SK-N-SH (cell line): ENCODE data around the gene EPHA5. TPM values are rescaled to one million over a fixed set of nuclear protein-coding genes. Genes with fewer than 3 reads are reported as not detected.

Experiments
- CTCF ChIA-PET: fragments of 300-600, 350-600 bp; formaldehyde crosslinking; extraction: SDS; loops from one replicate; lab custom pipeline; 2021; lab: Yijun Ruan, JAX
- POLR2A ChIA-PET: fragments of 350-600 bp; sonication (Branson Sonifier 250); formaldehyde crosslinking; extraction: SDS; loops from one replicate; lab custom pipeline; 2020; ENCODE audit warnings: antibody characterized with exemption, inconsistent platforms; lab: Yijun Ruan, JAX
- DNase-seq: peaks from one replicate; pipeline ENCODE4 v3.0.0; 2012
- H2AFZ ChIP-seq: fragments of 200-600 bp; sonication (generic); 2 replicates; pipeline ENCODE4 v1.8.1; 2016; ENCODE audit warnings: antibody characterized with exemption, mild to moderate bottlenecking, low read depth
- H3F3A ChIP-seq: fragments of 200-600 bp; sonication (generic); replicated peaks from 2 replicates; pipeline ENCODE3; 2016; ENCODE audit warnings: antibody characterized with exemption, mild to moderate bottlenecking; ENCODE audit not compliant: insufficient read depth
- H3K27ac ChIP-seq, 2 experiments: fragments of 200-500 bp in 1 of 2; fragments of 200-600 bp in 1 of 2; sonication (Bioruptor generic) in 1 of 2; sonication (generic), shearing (Covaris generic) in 1 of 2; 2 replicates each; pipeline versions ENCODE4 v1.5.1 to v1.6.1; 2014 to 2016; ENCODE audit warnings: low read depth in 2 of 2, inconsistent platforms in 1 of 2, low read length in 1 of 2, mild to moderate bottlenecking in 1 of 2, mixed read lengths in 1 of 2
- H3K27me3 ChIP-seq: fragments of 200-600 bp; sonication (generic), shearing (Covaris generic); 2 replicates; pipeline ENCODE4 v1.6.1; 2016; ENCODE audit warnings: mixed run types; ENCODE audit not compliant: insufficient read depth
- H3K36me3 ChIP-seq, 2 experiments: fragments of 200-500 bp in 1 of 2; fragments of 200-600 bp in 1 of 2; sonication (Bioruptor generic) in 1 of 2; sonication (generic) in 1 of 2; replicated peaks in 1 of 2; 2 replicates each; pipeline versions ENCODE3 to v1.5.1; 2014 to 2016; ENCODE audit warnings: low read length in 1 of 2, mild to moderate bottlenecking in 1 of 2; ENCODE audit not compliant: insufficient read depth in 2 of 2, control insufficient read depth in 1 of 2
- H3K4me1 ChIP-seq, 2 experiments: fragments of 200-500 bp in 1 of 2; fragments of 200-600 bp in 1 of 2; sonication (Bioruptor generic) in 1 of 2; sonication (generic), shearing (Covaris generic) in 1 of 2; 2 replicates each; pipeline versions ENCODE4 v1.5.1 to v1.6.1; 2014 to 2016; ENCODE audit warnings: low read depth in 1 of 2, low read length in 1 of 2, mixed run types in 1 of 2; ENCODE audit not compliant: insufficient read depth in 2 of 2, control insufficient read depth in 1 of 2
- H3K4me2 ChIP-seq: fragments of 200-600 bp; sonication (generic), shearing (Covaris generic); 2 replicates; pipeline ENCODE4 v1.6.1; 2017; ENCODE audit warnings: mixed run types
- H3K4me3 ChIP-seq, 2 experiments: fragments of 200-500 bp in 1 of 2; fragments of 200-600 bp in 1 of 2; sonication (Bioruptor generic) in 1 of 2; sonication (generic), shearing (Covaris generic) in 1 of 2; 2 replicates each; pipeline versions ENCODE4 v1.5.1 to v1.8.1; 2014 to 2016; ENCODE audit warnings: low read depth in 2 of 2, inconsistent platforms in 1 of 2, low read length in 1 of 2, mild to moderate bottlenecking in 1 of 2, mixed read lengths in 1 of 2, moderate library complexity in 1 of 2
- H3K79me2 ChIP-seq: fragments of 200-600 bp; sonication (generic); 2 replicates; pipeline ENCODE4 v1.8.1; 2017; ENCODE audit warnings: mild to moderate bottlenecking; ENCODE audit not compliant: insufficient read depth
- H3K9ac ChIP-seq: fragments of 200-600 bp; sonication (generic); 2 replicates; pipeline ENCODE4 v1.6.1; 2017; ENCODE audit warnings: mixed run types
- H3K9me2 ChIP-seq: fragments of 200-600 bp; sonication (generic); 2 replicates; pipeline ENCODE4 v1.6.1; 2017; ENCODE audit warnings: mixed run types
- H3K9me3 ChIP-seq: fragments of 200-600 bp; sonication (generic); 2 replicates; pipeline ENCODE4 v1.6.1; 2017; ENCODE audit warnings: mixed run types, mild to moderate bottlenecking, moderate library complexity
- H4K20me1 ChIP-seq: fragments of 200-600 bp; sonication (generic); 2 replicates; pipeline ENCODE4 v1.6.1; 2017; ENCODE audit warnings: mild to moderate bottlenecking, mixed run types; ENCODE audit not compliant: insufficient read depth
- CHD2 ChIP-seq: fragments of 150-350 bp; IDR thresholded peaks from 2 replicates; pipeline ENCODE4 v1.6.1; 2018; ENCODE audit warnings: low read length; ENCODE audit not compliant: partially characterized antibody
- CTCF ChIP-seq: fragments of 200-600 bp; sonication (generic); IDR thresholded peaks from 2 replicates; pipeline ENCODE4 v1.6.1; 2017; ENCODE audit warnings: antibody characterized with exemption, mild to moderate bottlenecking, moderate library complexity
- EP300 ChIP-seq, 2 experiments: IDR thresholded peaks; 2 replicates each; pipeline versions ENCODE4 v1.4.0 to v1.6.1; 2012; ENCODE audit warnings: borderline replicate concordance in 1 of 2, low read depth in 1 of 2, low read length in 1 of 2
- FOSL2 ChIP-seq: IDR thresholded peaks from 2 replicates; pipeline ENCODE4 v1.4.0; 2012; ENCODE audit warnings: low read depth, mild to moderate bottlenecking, moderate library complexity, borderline replicate concordance
- FOXM1 ChIP-seq: IDR thresholded peaks from 2 replicates; pipeline ENCODE4 v1.4.0; 2012; ENCODE audit warnings: low read depth, mild to moderate bottlenecking
- IRF3 ChIP-seq: fragments of 150-350 bp; IDR thresholded peaks from 2 replicates; pipeline ENCODE4 v1.6.1; 2016; ENCODE audit warnings: mild to moderate bottlenecking, low read depth, low read length
- JUND ChIP-seq: IDR thresholded peaks from 2 replicates; pipeline ENCODE4 v1.4.0; 2012
- MEF2A ChIP-seq: IDR thresholded peaks from 2 replicates; pipeline ENCODE4 v1.4.0; 2012; ENCODE audit warnings: low read depth, borderline replicate concordance
- NRF1 ChIP-seq: IDR thresholded peaks from 2 replicates; pipeline ENCODE4 v1.6.1; 2012; ENCODE audit warnings: low read depth, mild to moderate bottlenecking, low read length
- SMC3 ChIP-seq: IDR thresholded peaks from 2 replicates; pipeline ENCODE4 v1.6.1; 2012; ENCODE audit warnings: low read depth, low read length, improper control_type of control experiment
- TCF12 ChIP-seq: IDR thresholded peaks from 2 replicates; pipeline ENCODE4 v1.4.0; 2012
- USF2 ChIP-seq: fragments of 150-350 bp; IDR thresholded peaks from 2 replicates; pipeline ENCODE4 v1.6.1; 2017; ENCODE audit warnings: antibody characterized with exemption, low read length, low read depth, borderline replicate concordance
- YY1 ChIP-seq: IDR thresholded peaks from 2 replicates; pipeline ENCODE4 v1.4.0; 2012; ENCODE audit warnings: low read depth, mild to moderate bottlenecking
- ZBTB33 ChIP-seq: IDR thresholded peaks from 2 replicates; pipeline ENCODE4 v1.4.0; 2012; ENCODE audit warnings: low read depth, borderline replicate concordance
- WGBS: methylation state at CpG from one replicate; pipeline ENCODE4 v1.1.6; 2017; ENCODE audit warnings: low lambda C conversion rate; 5-methylcytosine and 5-hydroxymethylcytosine counted together
- polyA plus RNA-seq, 3 experiments: library from polyadenylated mRNA; depleted of rRNA; stranded (reverse); fragments of >200 nt; gene quantifications; 2 replicates each; pipeline ENCODE4 v1.2.3, GENCODE V29; 2012

EPHA5 gene
- polyA plus RNA-seq, 1 of the 3 experiments (the other 2 are of a cell fraction) = not detected

GRCh38 chr4:65635051-65635821 lies 35.1 kb downstream of the EPHA5 start (continued):
- TF ChIP-seq MEF2A (no peak), YY1 (no peak)

- Histone ChIP-seq H3K27me3 (no peaks in the 10 kb centered on the region), H3K27ac (no peak overlapping the region), H3K4me2 (no peak overlapping the region), H3F3A (no peaks in the 10 kb centered on the region), H3K4me1 (no peaks in the 10 kb centered on the region), H3K9me3 (no peaks in the 10 kb centered on the region), H3K79me2 (no peaks in the 10 kb centered on the region), H3K9ac (no peak overlapping the region), H2AFZ (no peak overlapping the region), H3K36me3 (no peaks in the 10 kb centered on the region), H3K4me3 (no peak overlapping the region), H4K20me1 (no peaks in the 10 kb centered on the region), H3K9me2 (no peaks in the 10 kb centered on the region)
- no peak for DNase-seq
- ChIA-PET POLR2A (no interaction called here), CTCF (no interaction called here)
- no peak for TF ChIP-seq SMC3
- TF ChIP-seq EP300 (IDR thresholded peaks at IDR 0.05; ENCODE audit: borderline replicate concordance in 1 of 2, low read depth in 1 of 2, low read length in 1 of 2) = no peak
- TF ChIP-seq NRF1 = no peak
- TF ChIP-seq FOXM1 = no peak
- no peak for TF ChIP-seq YY1
- TF ChIP-seq TCF12 = no peak
- no peak for TF ChIP-seq JUND
- no peak for TF ChIP-seq FOSL2
- no peak for TF ChIP-seq ZBTB33
- TF ChIP-seq USF2 = no peak
Measured at GRCh38 chr4:65624651-65625050, 45.6 kb downstream of the EPHA5 start.

- no peaks in the 10 kb centered on the region for H4K20me1 ChIP-seq
- no peaks in the 10 kb centered on the region for H3K9me3 ChIP-seq
- no peaks in the 10 kb centered on the region for H3K79me2 ChIP-seq
- H3K4me3 ChIP-seq = no peak overlapping the region
- ChIA-PET POLR2A (no interaction called here), CTCF (no interaction called here)
- no peak overlapping the region for H3K4me2 ChIP-seq
- DNase-seq = no peak
- no peak overlapping the region for H3K27ac ChIP-seq
- 0% methylated on average over 1 of the region's 1 CpG for WGBS
- H3K9ac ChIP-seq = no peak overlapping the region
- no peaks in the 10 kb centered on the region for H3K27me3 ChIP-seq
- H3K4me1 ChIP-seq = no peaks in the 10 kb centered on the region
- H3K36me3 ChIP-seq = no peaks in the 10 kb centered on the region
- no peaks in the 10 kb centered on the region for H3K9me2 ChIP-seq
- H3F3A ChIP-seq = no peaks in the 10 kb centered on the region
- TF ChIP-seq IRF3 (no peak), CTCF (no peak), CHD2 (no peak), TCF12 (no peak; the same call in 1 of the 2 replicates), FOSL2 (peak; percentile 27; the same call in 1 of the 2 replicates)
- H2AFZ ChIP-seq = no peak overlapping the region
Measured at GRCh38 chr4:65623506-65623905, 46.8 kb downstream of the EPHA5 start.
